GM12878 (cell line): Measurements from ENCODE around the gene RHEB.

Source experiments
- CHD4 ChIP-seq: fragments of 200-600 bp; sonication (generic); IDR thresholded peaks from 2 replicates; pipeline ENCODE4 v1.6.1; 2016; ENCODE audit warnings: mild to moderate bottlenecking
- MYC ChIP-seq: IDR thresholded peaks from 2 replicates; pipeline ENCODE4 v1.6.1; 2011; ENCODE audit warnings: mild to moderate bottlenecking, low read length, moderate library complexity, inconsistent platforms; ENCODE audit not compliant: insufficient read depth, insufficient replicate concordance, insufficient read length, severe bottlenecking
- NFIC ChIP-seq: IDR thresholded peaks from 2 replicates; pipeline ENCODE4 v1.6.1; 2012; ENCODE audit warnings: low read depth, mild to moderate bottlenecking, inconsistent platforms, low read length, moderate library complexity
- ZNF274 ChIP-seq: IDR thresholded peaks from one replicate; pipeline ENCODE4 v1.8.0; 2011; ENCODE audit not compliant: insufficient read length, insufficient read depth
- TF ChIP-seq, protein P1 (sequence below): fragments of 450-650 bp; IDR thresholded peaks from 2 replicates; pipeline ENCODE4 v1.6.1; 2017; ENCODE audit warnings: mild to moderate bottlenecking, moderate library complexity
- TF ChIP-seq, protein P2 (sequence below): IDR thresholded peaks from 2 replicates; pipeline ENCODE4 v1.6.1; 2011; ENCODE audit warnings: borderline replicate concordance, low read depth, mild to moderate bottlenecking, moderate library complexity, low read length; ENCODE audit not compliant: insufficient read depth, poor library complexity, severe bottlenecking
- TF ChIP-seq, protein P3 (sequence below), 3 experiments: IDR thresholded peaks in 2 of 3; conservative IDR thresholded peaks in 1 of 3; 2 replicates each; pipeline ENCODE4 v1.5.1; 2011; ENCODE audit warnings: low read depth in 3 of 3, low read length in 3 of 3, mild to moderate bottlenecking in 3 of 3, control low read depth in 2 of 3, moderate library complexity in 2 of 3, inconsistent platforms in 1 of 3, mixed read lengths in 1 of 3; ENCODE audit not compliant: control insufficient read depth in 2 of 3, insufficient read depth in 1 of 3; ENCODE audit errors: extremely low read depth in 1 of 3

DNA sequence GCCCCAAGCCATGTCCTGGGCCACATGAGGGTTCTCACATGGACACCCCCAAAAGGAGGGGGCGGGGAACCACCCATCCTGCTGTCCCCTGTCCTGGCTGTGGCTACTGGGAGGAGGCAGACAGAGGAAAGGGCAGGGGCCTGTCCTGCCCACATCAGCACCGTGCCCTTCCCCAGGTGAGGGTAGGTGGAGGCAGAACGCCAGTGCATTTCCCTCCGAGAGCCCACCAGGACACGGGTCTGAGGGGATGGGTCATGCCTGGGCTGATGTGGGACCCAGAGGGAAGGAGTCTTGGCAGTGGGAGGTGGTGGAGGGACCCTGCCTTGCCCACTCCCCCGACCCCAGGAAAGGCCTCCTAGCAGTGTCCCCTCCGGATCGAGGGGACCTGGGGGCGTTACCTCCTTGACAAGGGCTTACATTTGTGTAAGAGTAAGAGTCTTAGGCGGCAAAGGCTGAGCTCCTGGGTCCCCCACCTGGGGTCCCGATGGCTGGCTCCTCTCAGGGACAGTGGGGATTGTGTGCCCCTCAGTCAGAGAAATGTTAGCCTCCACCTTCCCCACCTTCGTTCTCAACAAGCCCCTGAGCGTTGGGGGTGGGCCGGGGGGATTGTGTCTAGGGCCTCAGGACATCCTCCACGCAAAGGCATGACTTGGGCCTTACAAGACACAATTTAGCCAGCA is 85.8 kb downstream of the RHEB start:
- TF ChIP-seq CHD4 (no peak), ZNF274 (no peak), MYC (no peak), NFIC (no peak)
- TF ChIP-seq, protein P1, sequence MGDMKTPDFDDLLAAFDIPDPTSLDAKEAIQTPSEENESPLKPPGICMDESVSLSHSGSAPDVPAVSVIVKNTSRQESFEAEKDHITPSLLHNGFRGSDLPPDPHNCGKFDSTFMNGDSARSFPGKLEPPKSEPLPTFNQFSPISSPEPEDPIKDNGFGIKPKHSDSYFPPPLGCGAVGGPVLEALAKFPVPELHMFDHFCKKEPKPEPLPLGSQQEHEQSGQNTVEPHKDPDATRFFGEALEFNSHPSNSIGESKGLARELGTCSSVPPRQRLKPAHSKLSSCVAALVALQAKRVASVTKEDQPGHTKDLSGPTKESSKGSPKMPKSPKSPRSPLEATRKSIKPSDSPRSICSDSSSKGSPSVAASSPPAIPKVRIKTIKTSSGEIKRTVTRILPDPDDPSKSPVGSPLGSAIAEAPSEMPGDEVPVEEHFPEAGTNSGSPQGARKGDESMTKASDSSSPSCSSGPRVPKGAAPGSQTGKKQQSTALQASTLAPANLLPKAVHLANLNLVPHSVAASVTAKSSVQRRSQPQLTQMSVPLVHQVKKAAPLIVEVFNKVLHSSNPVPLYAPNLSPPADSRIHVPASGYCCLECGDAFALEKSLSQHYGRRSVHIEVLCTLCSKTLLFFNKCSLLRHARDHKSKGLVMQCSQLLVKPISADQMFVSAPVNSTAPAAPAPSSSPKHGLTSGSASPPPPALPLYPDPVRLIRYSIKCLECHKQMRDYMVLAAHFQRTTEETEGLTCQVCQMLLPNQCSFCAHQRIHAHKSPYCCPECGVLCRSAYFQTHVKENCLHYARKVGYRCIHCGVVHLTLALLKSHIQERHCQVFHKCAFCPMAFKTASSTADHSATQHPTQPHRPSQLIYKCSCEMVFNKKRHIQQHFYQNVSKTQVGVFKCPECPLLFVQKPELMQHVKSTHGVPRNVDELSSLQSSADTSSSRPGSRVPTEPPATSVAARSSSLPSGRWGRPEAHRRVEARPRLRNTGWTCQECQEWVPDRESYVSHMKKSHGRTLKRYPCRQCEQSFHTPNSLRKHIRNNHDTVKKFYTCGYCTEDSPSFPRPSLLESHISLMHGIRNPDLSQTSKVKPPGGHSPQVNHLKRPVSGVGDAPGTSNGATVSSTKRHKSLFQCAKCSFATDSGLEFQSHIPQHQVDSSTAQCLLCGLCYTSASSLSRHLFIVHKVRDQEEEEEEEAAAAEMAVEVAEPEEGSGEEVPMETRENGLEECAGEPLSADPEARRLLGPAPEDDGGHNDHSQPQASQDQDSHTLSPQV, result no peak
- TF ChIP-seq, protein P2, sequence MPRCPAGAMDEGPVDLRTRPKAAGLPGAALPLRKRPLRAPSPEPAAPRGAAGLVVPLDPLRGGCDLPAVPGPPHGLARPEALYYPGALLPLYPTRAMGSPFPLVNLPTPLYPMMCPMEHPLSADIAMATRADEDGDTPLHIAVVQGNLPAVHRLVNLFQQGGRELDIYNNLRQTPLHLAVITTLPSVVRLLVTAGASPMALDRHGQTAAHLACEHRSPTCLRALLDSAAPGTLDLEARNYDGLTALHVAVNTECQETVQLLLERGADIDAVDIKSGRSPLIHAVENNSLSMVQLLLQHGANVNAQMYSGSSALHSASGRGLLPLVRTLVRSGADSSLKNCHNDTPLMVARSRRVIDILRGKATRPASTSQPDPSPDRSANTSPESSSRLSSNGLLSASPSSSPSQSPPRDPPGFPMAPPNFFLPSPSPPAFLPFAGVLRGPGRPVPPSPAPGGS, result no peak
- TF ChIP-seq, protein P3, sequence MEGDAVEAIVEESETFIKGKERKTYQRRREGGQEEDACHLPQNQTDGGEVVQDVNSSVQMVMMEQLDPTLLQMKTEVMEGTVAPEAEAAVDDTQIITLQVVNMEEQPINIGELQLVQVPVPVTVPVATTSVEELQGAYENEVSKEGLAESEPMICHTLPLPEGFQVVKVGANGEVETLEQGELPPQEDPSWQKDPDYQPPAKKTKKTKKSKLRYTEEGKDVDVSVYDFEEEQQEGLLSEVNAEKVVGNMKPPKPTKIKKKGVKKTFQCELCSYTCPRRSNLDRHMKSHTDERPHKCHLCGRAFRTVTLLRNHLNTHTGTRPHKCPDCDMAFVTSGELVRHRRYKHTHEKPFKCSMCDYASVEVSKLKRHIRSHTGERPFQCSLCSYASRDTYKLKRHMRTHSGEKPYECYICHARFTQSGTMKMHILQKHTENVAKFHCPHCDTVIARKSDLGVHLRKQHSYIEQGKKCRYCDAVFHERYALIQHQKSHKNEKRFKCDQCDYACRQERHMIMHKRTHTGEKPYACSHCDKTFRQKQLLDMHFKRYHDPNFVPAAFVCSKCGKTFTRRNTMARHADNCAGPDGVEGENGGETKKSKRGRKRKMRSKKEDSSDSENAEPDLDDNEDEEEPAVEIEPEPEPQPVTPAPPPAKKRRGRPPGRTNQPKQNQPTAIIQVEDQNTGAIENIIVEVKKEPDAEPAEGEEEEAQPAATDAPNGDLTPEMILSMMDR (IDR thresholded peaks at IDR 0.05 in 2 of 3, conservative IDR thresholded peaks at IDR 0.05 in 1 of 3; ENCODE audit: control insufficient read depth in 2 of 3, extremely low read depth in 1 of 3, insufficient read depth in 1 of 3, low read depth in 3 of 3, low read length in 3 of 3), result no peak
